GM18951 (cell line): Measurements from ENCODE around the gene C16orf46.

Experiments used
- POLR2A ChIP-seq: IDR thresholded peaks from 4 replicates; pipeline ENCODE4 v1.6.1; 2011; ENCODE audit warnings: mild to moderate bottlenecking; ENCODE audit not compliant: insufficient read length, insufficient read depth; ENCODE audit errors: extremely low read depth
- in situ Hi-C: fragments of 300-500 bp; cut with MboI; formaldehyde crosslinking; loops from one replicate; pipeline ENCODE4 v1.12.0; 2022; ENCODE audit warnings: low sequenced_read_pairs, mixed read lengths, inconsistent platforms; ENCODE audit not compliant: unreplicated experiment

The C16orf46 gene

DNA sequence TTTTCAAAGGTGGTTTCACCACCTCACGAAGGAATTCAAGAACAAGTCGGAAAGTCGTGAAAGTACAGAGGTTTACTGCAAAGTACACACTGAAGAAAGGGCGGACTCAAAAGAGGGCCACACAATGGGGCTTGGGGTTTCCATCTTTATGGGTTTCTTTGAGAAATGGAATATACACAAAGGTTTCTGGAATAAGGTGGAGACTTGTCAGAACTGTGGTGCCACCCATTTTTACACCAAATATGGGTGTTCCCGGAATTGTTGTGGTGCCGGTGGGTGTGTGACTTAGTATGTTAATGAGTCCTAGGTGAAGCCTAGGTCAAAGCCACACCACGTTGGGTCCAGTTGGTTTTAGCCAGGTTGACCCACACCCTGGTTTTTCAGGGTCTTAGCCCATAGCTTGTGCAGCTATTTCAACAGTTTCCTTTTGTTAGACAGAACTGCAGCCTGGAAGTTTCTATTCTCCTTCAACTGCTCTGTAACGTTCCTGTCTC is 19.7 kb upstream of the C16orf46 start:
- in situ Hi-C loops, result no loop called here
- no peak for TF ChIP-seq POLR2A

DNA sequence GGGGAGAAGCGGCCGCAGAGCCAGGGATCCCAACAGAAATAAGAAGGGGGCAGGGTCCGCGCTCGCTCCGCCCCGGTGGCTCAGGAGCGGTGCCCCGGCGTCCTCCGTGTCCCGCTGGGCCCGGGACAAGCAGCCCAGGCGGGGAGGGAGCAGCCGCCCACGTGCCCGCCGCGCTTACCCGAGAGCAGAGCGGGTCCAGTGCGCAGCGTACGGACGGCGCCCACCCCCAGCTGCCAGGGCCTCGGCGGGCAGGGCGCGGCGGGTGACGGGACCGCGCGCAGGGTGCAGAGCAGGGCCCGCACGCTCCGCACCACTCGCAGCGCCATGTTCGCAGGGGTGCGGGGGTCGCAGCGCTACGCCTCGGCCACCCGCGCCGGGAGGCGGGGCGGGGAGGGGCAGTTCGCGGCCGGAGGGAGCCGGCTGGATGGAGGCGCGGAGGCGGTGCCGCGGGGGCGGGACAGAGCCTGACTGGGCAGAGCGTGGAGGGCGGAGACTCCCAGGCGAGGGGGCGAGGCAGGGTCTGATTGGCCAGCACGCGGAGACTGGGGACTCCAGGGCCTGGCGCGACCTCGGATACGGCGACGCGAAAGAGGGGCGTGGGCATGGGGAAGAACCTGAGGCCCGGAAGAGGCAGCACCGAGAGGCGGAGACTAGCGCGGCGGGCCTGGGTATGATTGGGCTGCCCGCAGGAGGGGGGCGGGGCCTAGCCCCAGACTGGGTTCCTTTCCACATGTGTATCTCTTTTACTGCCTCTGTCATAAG is 19.1 kb upstream of the C16orf46 start, which contains the start of gene GCSH:
Gene GCSH (minus strand): TSS at position 443 of the 762 bp plus-strand sequence. CDS start 117 bp downstream, at position 326.
- peak; percentile 54 for TF ChIP-seq POLR2A
- in situ Hi-C loops, result no loop called here

DNA sequence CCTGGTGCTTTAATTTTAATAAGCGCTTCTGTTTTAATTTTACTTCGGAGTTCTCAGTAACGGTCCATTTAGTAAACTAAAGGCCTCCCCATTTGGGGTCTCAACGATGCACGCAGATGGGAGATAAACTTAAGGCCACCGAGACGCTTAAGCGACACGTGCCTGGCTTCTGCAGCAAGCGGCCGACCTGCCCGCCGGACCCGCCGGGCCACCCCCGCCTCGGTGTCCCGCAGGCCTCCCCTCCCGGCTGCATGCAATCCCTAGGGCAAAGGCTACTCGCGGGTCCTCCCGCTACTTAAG is 18.6 kb upstream of the C16orf46 start:
- TF ChIP-seq POLR2A, result no peak
- in situ Hi-C loops, result no loop called here

DNA sequence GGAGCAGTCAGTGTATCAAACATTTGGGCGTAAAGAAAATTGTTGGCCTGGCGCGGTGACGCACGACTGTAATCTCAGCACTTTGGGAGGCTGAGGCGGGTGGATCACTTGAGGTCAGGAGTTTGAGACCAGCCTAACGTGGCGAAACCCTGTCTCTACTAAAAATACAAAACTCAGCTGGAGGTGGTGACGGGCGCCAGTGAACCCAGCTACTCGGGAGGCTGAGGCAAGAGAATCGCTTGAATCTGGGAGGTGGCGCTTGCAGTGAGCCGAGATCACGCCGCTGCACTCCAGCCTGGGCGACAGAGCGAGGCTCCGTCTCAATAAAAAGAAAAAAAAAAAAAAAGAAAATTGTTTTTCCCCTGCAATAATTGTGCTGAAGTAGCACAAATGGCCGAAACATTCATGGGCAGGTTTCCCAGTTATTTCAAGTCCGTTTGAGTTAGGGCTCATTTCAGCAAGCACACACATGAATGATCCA is 17.8 kb upstream of the C16orf46 start:
- TF ChIP-seq POLR2A, result no peak

DNA sequence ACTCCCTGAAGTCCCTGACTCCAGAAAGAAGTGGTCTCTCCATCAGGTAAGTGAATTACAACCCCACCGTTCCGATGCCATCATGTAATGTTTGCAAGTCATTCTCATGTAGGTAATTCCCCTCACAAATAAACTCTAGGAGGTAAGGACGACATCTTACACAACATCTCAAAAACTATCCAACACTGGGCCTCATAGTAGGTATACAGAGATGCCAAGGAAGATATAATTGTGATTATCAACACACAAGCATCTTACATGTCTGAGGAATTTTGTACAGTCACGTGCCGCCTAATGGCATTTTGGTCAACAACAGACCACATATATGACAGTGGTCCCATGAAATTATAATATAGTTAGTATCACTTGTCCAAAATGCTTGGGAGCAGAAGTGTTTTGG is 11.8 kb upstream of the C16orf46 start:
- in situ Hi-C loops, result no loop called here
- no peak for TF ChIP-seq POLR2A

More for the DNA sequence above, 17.8 kb upstream of the C16orf46 start:
- in situ Hi-C loops, result no loop called here

DNA sequence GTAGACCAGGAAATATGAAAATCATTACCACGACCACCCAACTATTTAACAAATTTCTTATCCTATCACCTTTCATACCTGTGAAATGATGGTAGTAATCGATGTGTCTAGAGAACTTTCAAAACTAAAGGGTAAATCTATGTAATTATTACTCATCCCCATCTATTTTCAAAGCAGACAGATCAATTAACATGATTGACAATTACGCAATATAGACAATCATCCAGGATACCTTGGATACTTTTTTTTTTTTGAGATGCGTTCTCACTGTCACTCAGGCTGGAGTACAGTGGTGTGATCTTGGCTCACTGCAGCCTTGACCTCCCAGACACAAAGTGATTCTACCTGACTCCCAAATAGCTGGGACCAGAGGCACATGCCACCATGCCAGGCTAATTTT is 4.0 kb upstream of the C16orf46 start:
- no peak for TF ChIP-seq POLR2A
- in situ Hi-C loops, result no loop called here

DNA sequence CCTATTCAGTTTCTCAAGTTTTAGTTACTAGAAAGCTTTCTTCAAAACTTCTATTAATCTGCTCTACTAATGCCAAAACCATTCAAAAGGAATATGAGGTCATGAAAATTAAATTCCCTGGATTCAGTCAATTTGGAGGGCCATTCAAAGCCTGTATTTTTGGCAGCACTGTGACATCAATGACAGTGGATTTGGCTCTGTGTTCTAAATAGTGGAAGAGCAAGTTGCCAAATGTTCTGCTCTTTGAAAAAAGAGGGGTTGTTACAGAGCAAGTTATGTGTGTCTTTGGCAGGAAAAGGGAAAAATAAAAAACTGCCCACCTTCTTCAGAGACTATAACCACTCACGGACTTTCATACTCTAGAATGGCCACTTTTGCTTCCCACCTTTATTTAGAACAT is 3.2 kb upstream of the C16orf46 start:
- in situ Hi-C loops, result no loop called here
- no peak for TF ChIP-seq POLR2A

DNA sequence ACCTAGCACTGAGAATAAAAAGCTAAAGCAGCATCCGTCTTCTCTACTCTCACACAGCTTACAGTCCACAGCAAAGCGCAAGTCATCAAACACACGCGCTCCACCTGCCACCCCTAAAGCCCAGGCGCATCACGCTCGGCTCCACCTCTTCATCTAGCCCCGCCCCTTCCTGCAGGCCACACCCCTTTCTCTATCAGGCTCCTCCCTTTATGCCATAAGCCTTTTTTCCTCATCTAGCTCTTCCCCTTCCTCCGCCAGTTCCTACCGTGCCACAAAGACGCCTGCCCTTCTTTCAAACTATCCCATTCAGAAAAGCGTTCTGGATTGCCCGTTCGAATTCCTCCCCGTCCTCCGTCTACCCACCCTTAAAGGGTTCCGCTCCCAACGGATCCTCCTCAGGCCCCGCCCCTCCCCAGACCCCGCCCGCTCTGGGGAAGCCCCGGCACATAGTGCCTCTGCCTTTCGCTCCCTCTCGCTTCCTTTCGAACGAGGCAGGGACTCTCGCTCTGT is 417 bp downstream of the C16orf46 start:
- in situ Hi-C loops, result no loop called here
- TF ChIP-seq POLR2A, result no peak

DNA sequence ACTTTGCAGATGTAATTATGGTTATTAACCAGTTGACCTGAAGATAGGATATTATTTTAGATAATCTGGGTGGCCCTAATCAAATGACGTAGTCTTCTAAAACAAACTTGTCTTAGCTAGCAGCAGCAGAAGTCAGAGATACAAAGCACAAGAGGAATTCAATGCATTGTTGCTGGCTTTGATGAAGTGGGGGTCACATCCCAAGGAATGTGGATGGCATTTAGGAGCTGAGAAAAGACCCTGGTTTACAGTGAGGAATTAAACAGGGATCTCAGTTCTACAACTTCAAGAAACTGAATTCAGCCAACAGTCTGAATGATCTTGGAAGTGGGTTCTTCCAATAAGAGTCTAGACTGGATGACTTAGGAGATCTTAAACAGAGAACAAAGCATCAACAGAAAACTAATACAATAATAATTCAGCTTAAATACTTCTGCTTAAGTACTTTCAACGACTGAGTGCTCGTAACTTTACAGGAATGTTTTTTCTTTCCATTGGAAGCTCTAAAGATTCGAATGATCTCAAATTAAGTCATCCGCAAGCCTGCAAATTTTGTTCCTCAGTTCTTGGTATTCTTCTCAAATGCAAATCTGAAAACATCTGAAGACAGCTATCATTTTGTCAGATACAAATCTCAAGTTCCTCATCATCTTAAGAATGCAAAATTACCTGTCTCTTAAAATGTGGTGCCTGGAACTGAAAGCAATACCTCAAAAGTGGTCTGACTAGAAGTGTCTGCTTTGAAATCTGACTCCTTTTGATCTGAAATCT is 3.3 kb downstream of the C16orf46 start:
- in situ Hi-C loops, result no loop called here
- TF ChIP-seq POLR2A, result no peak

DNA sequence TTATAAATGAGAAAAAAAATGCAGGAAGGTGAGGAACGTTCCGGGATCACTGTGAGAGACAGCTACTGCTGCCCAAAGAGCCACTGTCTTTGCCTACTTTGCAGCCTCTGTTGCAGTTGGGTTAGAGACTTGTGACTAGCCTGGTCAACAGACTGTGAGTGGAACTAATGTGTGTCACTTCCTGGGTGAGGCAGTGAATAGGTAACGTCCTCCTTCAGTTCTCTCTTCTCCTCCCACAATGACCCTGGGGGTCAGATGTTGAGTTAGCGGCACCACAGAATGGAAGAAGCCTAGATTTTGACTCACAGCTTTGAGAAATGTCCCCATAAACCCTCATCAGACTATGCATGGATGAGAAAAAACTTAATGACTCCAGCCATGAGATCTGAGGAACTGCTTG is 5.2 kb downstream of the C16orf46 start:
- TF ChIP-seq POLR2A, result no peak
- in situ Hi-C loops, result no loop called here

DNA sequence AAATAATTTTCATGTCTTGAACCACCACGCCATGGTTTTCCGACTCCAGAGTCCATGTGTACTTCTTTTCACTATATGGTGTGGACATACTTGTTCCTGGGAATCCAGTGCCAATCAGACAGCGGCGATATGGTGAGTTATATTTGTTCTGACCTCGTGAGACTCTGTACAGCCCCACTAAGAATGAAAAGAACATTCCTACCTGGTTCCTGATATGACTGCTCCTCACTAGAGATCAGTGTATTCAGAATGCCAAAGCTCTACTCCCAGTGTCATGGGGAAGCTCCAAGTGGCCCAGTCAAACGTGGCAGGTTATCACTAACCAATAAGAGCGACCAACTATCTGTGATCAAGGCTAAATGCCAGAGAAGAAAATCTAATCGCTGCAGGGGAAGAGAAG is 6.1 kb downstream of the C16orf46 start:
- no peak for TF ChIP-seq POLR2A

DNA sequence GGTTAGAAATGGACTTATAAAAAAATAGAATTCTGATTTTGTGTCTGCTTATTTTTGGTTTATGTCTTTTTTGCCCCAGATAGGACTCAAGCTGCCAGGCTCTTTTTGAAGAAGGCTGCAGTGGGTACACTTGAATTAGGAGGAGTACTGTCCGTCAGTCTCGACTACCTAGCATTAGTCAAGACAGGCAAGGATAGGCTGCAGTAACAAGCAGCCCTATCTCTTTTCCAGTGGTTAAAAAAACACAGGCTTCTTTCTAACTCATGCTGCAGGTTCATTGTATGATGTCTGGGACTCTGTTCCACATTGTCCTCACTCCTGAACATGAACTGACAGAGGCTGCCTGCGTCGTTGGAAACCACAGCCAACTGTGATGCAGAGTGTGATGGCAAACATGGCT is 8.0 kb downstream of the C16orf46 start:
- in situ Hi-C loops, result no loop called here
- no peak for TF ChIP-seq POLR2A

More for the DNA sequence above, 6.1 kb downstream of the C16orf46 start:
- in situ Hi-C loops, result no loop called here

DNA sequence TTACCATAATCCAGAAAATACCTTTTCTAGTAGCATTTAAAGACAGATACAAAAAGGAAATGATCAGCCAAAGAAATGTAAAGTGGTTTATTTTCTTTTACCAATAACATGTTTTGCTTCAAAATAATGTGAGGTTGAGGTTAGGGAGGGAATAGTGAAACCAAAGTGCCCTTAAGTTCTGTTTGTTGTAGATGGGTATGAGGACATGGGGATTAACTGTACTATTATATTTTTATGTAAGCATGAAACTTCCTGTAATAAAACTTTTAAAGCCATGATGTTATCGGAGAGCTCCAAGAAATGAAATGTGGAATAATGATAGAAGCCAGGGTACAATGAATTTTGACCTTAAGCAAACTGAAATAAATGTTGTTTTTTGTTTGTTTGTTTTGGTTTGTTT is 9.9 kb downstream of the C16orf46 start:
- in situ Hi-C loops, result no loop called here

More for the DNA sequence above, 9.9 kb downstream of the C16orf46 start:
- TF ChIP-seq POLR2A, result no peak
